Stomach (tissue), 4 donors: ENCODE results near the gene ENOX1.

Source experiments
- CTCF ChIP-seq, 7 experiments: fragments of 450-650 bp in 4 of 7; fragments of 200-600 bp in 3 of 7; sonication (generic) in 3 of 7; IDR thresholded peaks; one replicate each; pipeline ENCODE4 v1.5.1; 2016 to 2019; ENCODE audit warnings: antibody characterized with exemption in 7 of 7, control low read depth in 2 of 7, mild to moderate bottlenecking in 1 of 7
- EP300 ChIP-seq: sonication (generic); formaldehyde crosslinking; IDR thresholded peaks from one replicate; pipeline ENCODE4 v1.6.1; 2017; ENCODE audit warnings: antibody characterized with exemption
- POLR2A ChIP-seq, 4 donors: fragments of 450-650 bp; IDR thresholded peaks; one replicate each; pipeline ENCODE4 v1.6.1; 2016; ENCODE audit warnings: antibody characterized with exemption in 4 of 4, control low read depth in 2 of 4, mild to moderate bottlenecking in 1 of 4, moderate library complexity in 1 of 4
- POLR2AphosphoS5 ChIP-seq, 3 donors: sonication (generic); formaldehyde crosslinking; IDR thresholded peaks; one replicate each; pipeline ENCODE4 v1.6.1; 2016; ENCODE audit warnings: antibody characterized with exemption in 3 of 3

DNA sequence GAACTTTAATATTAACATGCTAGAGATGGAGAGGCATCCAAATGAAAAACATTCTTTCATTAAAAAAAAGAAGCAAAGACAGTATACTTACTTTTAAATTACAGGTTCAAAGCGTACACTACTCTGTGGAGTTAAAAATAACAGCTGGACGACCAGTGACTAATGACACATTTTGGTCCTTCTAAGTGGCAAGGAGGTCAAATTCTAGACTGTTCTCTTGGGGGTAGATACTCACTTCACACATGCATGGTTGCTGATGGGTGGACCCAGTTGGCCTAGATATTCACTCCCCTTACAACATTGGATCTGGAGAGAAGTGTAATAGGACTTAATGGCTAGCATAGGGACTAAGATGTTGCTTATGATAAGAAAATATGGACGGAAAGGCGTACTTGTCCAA, 461.1 kb downstream of the ENOX1 start:
- TF ChIP-seq CTCF (IDR thresholded peaks at IDR 0.05) (no peak), POLR2A (IDR thresholded peaks at IDR 0.05) (no peak), POLR2AphosphoS5 (IDR thresholded peaks at IDR 0.05) (no peak), EP300 (no peak)
